Upper lobe of left lung (tissue), 6 donors: ENCODE measurements around the gene G0S2. TPM values are rescaled to one million over a fixed set of nuclear protein-coding genes. Genes with fewer than 3 reads are reported as not detected.
A peak's percentile ranks its signal among the peaks of the same experiment; 100 is the strongest.

Experiments
- ATAC-seq, 2 donors: fragments of 200-7000 bp; cut with Tn5 transposase; one replicate each; pipeline ENCODE4 v1.9.1; 2022; ENCODE audit warnings: mild to moderate bottlenecking in 2 of 2, moderate library complexity in 2 of 2; ENCODE audit not compliant: low FRiP score in 2 of 2
- DNase-seq, 2 donors: peaks; one replicate each; pipeline ENCODE4 v3.0.0-alpha.2; 2019 to 2020
- H3K27ac ChIP-seq, 4 donors: fragments of 200-600 bp; sonication (generic); one replicate each; pipeline ENCODE4 v1.5.1; 2016 to 2019
- H3K27me3 ChIP-seq, 4 donors: fragments of 200-600 bp; sonication (generic); one replicate each; pipeline ENCODE4 v1.5.1; 2017 to 2019
- H3K36me3 ChIP-seq, 4 donors: fragments of 200-600 bp; sonication (generic); one replicate each; pipeline ENCODE4 v1.5.1; 2016 to 2019
- H3K4me1 ChIP-seq, 4 donors: fragments of 200-600 bp; sonication (generic); one replicate each; pipeline ENCODE4 v1.5.1; 2018 to 2019
- H3K4me3 ChIP-seq, 4 donors: fragments of 200-600 bp; sonication (generic); one replicate each; pipeline ENCODE4 v1.5.1; 2017 to 2019; ENCODE audit warnings: mild to moderate bottlenecking in 2 of 4, moderate library complexity in 1 of 4
- H3K9me3 ChIP-seq, 4 donors: fragments of 200-600 bp; sonication (generic); one replicate each; pipeline ENCODE4 v1.5.1; 2018 to 2019
- CTCF ChIP-seq, 6 experiments: fragments of 450-650 bp in 4 of 6; fragments of 200-600 bp in 2 of 6; sonication (generic) in 2 of 6; IDR thresholded peaks; one replicate each; pipeline ENCODE4 v1.5.1; 2016 to 2019; ENCODE audit warnings: antibody characterized with exemption in 6 of 6
- EP300 ChIP-seq, 4 donors: sonication (generic); formaldehyde crosslinking; IDR thresholded peaks; one replicate each; pipeline ENCODE4 v1.5.1; 2017; ENCODE audit warnings: antibody characterized with exemption in 4 of 4, control low read depth in 2 of 4
- POLR2A ChIP-seq, 4 donors: fragments of 450-650 bp; IDR thresholded peaks; one replicate each; pipeline ENCODE4 v1.5.1; 2016 to 2017; ENCODE audit warnings: antibody characterized with exemption in 4 of 4, mild to moderate bottlenecking in 2 of 4
- POLR2AphosphoS5 ChIP-seq, 2 donors: sonication (generic); formaldehyde crosslinking; IDR thresholded peaks; one replicate each; pipeline ENCODE4 v1.5.1; 2017; ENCODE audit warnings: antibody characterized with exemption in 2 of 2
- WGBS, 2 donors: methylation state at CpG; one replicate each; pipeline ENCODE4 v1.1.5; 2017 to 2018; 5-methylcytosine and 5-hydroxymethylcytosine counted together
- total RNA-seq, 6 donors: library from RNA; depleted of rRNA in 4 of 6; stranded (reverse); fragments of >200 nt in 4 of 6; gene quantifications; one replicate each; pipeline versions ENCODE4 v1.1.0 to v1.2.1, GENCODE V29; 2016 to 2021
- donor health status: DM: no; HTN: no; CAD: no; lungs with moderate emphysema.
- donor health status: DM: no; HTN: yes; CAD: no; lungs with severe emphysema.

Gene G0S2
- total RNA-seq, 6 donors from 2014 or later: 14.4 to 108 (median 46.0) TPM

GRCh38 chr1:209643285-209644020, 31.8 kb upstream of the G0S2 start:
- peaks cover 29 to 48% (median 42%) of the 10 kb centered on the region in 4 donors for H3K4me1 ChIP-seq
- ATAC-seq: peak; percentile 12 to 65
- H3K36me3 ChIP-seq: no peaks in the 10 kb centered on the region
- no peak overlapping the region for H3K4me3 ChIP-seq
- WGBS, 2 donors: 25 to 44% methylated on average over 2 of the region's 2 CpGs
- DNase-seq: no peak
- TF ChIP-seq POLR2AphosphoS5 (IDR thresholded peaks at IDR 0.05): peak; percentile 6 to 19
- no peak for TF ChIP-seq CTCF (IDR thresholded peaks at IDR 0.05)
- no peak for TF ChIP-seq POLR2A (IDR thresholded peaks at IDR 0.05)
- no peaks in the 10 kb centered on the region for H3K27me3 ChIP-seq
- no peaks in the 10 kb centered on the region for H3K9me3 ChIP-seq
- peak overlapping the region; percentile 1 to 53 (median 25) for H3K27ac ChIP-seq

GRCh38 chr1:209645574-209646452, 29.4 kb upstream of the G0S2 start:
- Histone ChIP-seq H3K4me3 (no peak overlapping the region), H3K27ac (peak overlapping the region in 3 of 4 donors; percentile 25 to 58 (median 53)), H3K36me3 (no peaks in the 10 kb centered on the region), H3K27me3 (no peaks in the 10 kb centered on the region), H3K9me3 (no peaks in the 10 kb centered on the region), H3K4me1 (peaks cover 53 to 70% (median 66%) of the 10 kb centered on the region in 4 donors)
- 71 to 79% methylated on average over 16 of the region's 16 CpGs for WGBS, 2 donors
- DNase-seq: no peak
- ATAC-seq: no peak
- TF ChIP-seq POLR2AphosphoS5 (IDR thresholded peaks at IDR 0.05) (no peak), CTCF (IDR thresholded peaks at IDR 0.05) (no peak), POLR2A (IDR thresholded peaks at IDR 0.05) (no peak), EP300 (IDR thresholded peaks at IDR 0.05) (no peak)

GRCh38 chr1:209646558-209646957, 28.7 kb upstream of the G0S2 start:
- WGBS, 2 donors: 80 to 83% methylated on average over 4 to 5 of the region's 5 CpGs
- no peak overlapping the region for H3K4me3 ChIP-seq
- peak overlapping the region in 3 of 4 donors; percentile 25 to 58 (median 53) for H3K27ac ChIP-seq

GRCh38 chr1:209647156-209647555, 28.1 kb upstream of the G0S2 start:
- ATAC-seq (no peak), DNase-seq (no peak)
- no peak overlapping the region for H3K4me3 ChIP-seq
- no peaks in the 10 kb centered on the region for H3K9me3 ChIP-seq
- peaks cover 58 to 75% (median 65%) of the 10 kb centered on the region in 4 donors for H3K4me1 ChIP-seq
- H3K36me3 ChIP-seq: no peaks in the 10 kb centered on the region
- peak overlapping the region in 2 of 4 donors; percentile 53 to 81 for H3K27ac ChIP-seq
- WGBS, 2 donors: 67 to 75% methylated on average over 4 of the region's 4 CpGs
- H3K27me3 ChIP-seq: no peaks in the 10 kb centered on the region
- TF ChIP-seq POLR2A (IDR thresholded peaks at IDR 0.05) (no peak), CTCF (IDR thresholded peaks at IDR 0.05) (no peak), EP300 (IDR thresholded peaks at IDR 0.05) (no peak), POLR2AphosphoS5 (IDR thresholded peaks at IDR 0.05) (no peak)

More at GRCh38 chr1:209646558-209646957, 28.7 kb upstream of the G0S2 start:
- no peak for DNase-seq
- ATAC-seq: no peak
- H3K27me3 ChIP-seq: no peaks in the 10 kb centered on the region
- H3K4me1 ChIP-seq: peaks cover 58 to 72% (median 68%) of the 10 kb centered on the region in 4 donors
- H3K36me3 ChIP-seq: no peaks in the 10 kb centered on the region
- TF ChIP-seq POLR2AphosphoS5 (IDR thresholded peaks at IDR 0.05): no peak
- no peak for TF ChIP-seq CTCF (IDR thresholded peaks at IDR 0.05)
- no peaks in the 10 kb centered on the region for H3K9me3 ChIP-seq
